NCI-H2107 (cell line): ENCODE data around the gene TADA3.

ENCODE experiments used
- DNase-seq: peaks from one replicate; lab custom pipeline; 2025; lab: John Stamatoyannopoulos, UW

Gene TADA3

GRCh38 chr3:9809615-9810432 is 17.6 kb upstream of the TADA3 start, which contains the start of gene TTLL3:
TSS of gene TTLL3 (plus strand) at chr3:9810262. CDS start at chr3:9810662, 400 bp downstream.
- DNase-seq = no peak

- no peak for DNase-seq
Observed at GRCh38 chr3:9809239-9809614, 17.0 kb upstream of the TADA3 start.

- DNase-seq = no peak
Observed at GRCh38 chr3:9808345-9809037, 16.2 kb upstream of the TADA3 start.

- DNase-seq = no peak
Observed at GRCh38 chr3:9807981-9808344, 15.7 kb upstream of the TADA3 start.

DNA sequence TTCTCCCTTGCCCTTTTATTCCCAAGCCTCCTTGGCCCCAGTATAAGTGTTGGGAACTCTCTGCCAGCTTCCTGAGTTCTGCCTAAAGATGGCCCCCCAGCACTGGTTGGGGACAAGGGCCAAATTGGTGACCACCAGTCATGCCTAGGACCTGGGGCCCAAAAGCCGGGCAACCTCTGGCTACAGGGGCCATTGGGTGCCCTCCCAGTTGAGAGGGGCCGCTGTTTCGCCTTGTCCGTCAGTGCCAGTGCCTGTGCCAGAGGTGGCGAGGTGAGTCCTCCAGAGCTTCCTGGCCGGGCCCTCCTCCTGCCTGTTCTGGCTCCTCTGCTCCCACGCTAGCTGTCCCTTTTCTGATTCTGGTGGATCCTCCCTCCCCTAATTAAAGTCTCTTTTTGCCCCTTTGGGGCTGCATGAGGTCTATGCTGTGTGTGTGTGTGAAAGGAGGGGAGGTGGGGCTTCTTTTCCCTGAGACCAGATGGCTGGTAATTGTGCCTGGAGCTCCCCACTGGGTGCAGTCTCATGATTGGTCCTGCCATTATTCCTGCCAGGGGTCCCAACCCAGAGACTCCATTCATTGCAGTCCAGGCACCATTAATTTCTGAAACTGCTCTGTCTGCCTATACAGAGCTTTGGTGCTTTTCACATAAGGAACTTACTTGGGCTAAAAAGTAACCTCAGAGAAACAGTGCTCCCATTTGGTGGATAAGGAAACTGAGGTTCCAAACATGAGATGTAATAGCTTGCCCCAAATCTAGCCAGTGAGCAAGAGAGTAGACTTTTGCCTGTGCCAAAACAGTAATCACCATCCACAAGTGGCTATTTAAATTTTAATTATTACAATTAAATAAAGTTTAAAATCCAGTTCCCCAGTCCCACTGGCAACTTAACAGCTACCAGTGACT is 14.7 kb upstream of the TADA3 start:
- DNase-seq = no peak

GRCh38 chr3:9806137-9806536 is 13.9 kb upstream of the TADA3 start:
- DNase-seq = no peak

- no peak for DNase-seq
Observed at GRCh38 chr3:9804996-9805395, 12.7 kb upstream of the TADA3 start.

DNA sequence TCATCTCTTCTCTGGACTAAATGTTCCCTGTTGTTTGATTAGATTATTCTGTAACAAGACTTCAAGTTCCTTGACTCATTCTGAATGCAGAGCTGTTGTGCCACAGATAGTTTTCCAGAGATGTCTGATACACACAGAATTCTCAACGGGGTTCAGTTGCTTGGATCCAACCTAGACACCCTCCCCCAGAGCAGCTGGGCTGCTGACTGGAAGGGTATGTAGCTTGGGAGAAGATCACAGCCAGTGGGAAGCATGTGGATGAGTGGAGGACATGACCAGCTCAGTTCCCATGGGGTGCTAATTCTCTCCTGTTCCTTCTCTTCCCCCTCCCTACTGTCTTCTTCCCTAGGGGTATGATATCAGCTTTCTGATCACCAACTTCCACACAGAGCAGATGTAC is 11.2 kb upstream of the TADA3 start:
- DNase-seq = no peak

- no peak for DNase-seq
Observed at GRCh38 chr3:9800529-9800928, 8.3 kb upstream of the TADA3 start.

- DNase-seq = no peak
Observed at GRCh38 chr3:9797196-9797945, 5.1 kb upstream of the TADA3 start.

DNA sequence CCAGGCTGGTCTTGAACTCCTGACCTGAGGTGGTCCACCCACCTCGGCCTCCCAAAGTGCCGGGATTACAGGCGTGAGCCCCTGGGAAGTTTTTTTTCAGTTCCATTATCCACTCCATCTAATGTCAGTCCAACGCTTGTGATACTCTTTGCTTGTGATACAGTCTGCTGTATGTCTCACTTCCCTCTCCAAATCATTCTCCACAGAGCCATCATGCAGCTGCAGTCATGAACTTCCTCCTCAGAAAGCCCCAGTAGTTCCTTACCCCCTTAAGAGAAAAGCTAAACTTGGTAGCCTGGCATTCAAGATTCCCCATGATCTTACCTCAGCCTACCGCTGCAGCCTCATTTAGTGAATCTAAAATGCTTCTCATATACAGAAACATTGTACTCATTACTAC is 2.9 kb upstream of the TADA3 start:
- no peak for DNase-seq

- DNase-seq = no peak
Observed at GRCh38 chr3:9794400-9794799, 2.1 kb upstream of the TADA3 start.

DNA sequence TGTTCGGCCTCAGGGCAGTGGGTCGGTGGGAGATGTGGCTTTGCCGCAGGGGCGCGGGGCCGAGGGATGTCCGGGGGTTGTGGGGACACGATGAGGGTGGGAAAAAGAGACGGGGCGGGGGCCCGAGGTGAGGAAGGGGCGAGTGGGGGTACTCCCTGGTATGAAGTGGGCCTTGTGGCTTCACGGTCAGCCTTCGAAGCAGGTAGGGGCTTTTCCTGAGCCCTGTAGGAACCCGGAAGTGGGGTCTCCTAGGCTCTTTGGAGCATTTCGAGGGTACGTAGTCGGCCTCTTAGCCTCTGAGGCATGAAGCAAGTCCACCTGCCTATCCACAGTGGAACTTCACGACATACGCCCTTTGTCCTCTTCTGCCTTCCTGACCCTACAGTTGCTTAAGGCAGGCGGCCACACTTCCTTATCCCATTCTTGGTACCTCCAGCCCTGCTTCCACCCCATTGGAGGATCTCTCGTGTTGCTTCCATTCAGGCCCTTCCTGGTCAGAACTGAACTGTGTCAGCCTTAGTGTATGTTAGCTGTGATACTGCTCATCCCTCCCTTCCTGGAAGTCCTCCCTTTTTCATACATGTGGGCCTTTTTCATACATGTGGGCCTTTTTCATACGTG is 998 bp upstream of the TADA3 start:
- no peak for DNase-seq

DNA sequence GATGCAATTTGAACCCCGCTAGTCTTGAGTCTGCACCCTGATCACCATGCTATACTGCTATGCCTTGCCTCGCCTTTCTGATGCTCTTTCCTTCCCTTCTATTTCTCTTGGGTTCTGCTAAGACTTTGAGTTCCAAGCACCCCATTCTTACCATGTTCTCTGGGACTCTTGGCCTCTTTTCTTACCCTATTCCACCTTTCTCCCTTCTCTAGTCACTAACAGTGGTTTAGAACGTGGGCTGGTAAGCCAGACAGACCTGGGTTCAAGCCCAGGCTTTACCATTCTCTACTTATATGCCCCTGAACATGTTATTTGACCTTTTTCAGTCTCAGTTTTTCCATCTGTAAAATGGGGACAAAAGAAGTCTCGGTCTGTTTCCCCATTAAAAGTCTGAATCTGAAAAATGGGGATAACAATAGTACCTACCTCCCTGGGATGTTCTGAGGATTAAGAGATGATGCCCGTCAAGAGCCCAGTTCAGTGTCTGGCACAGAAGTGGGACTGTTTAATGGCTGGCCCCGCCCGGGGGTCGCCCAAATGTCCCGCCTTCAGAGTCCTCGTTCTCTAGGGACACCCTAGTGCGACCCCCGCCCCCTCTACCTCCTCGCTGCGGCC is 376 bp downstream of the TADA3 start:
- no peak for DNase-seq

GRCh38 chr3:9791127-9791526 is 1.1 kb downstream of the TADA3 start:
- no peak for DNase-seq

DNA sequence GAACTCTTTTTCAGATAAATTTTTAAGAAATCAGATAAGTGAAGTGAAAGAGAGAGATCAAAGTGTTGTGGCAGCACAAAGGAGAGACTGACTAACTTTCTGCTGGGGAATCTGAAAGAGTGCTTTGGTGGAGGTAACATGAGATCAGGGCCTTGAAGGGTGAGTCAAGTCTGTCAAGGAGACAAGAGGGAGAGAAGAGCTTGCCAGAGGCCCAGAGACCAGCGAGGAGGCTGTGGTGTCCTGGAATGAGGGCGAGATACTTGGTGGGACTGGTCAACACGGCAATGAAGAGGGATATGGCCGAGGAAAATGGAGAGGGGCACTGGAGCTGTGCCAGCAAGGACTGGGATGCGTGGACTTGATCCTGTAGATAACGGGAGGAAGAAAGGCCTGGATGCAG is 4.6 kb downstream of the TADA3 start:
- DNase-seq = no peak

- no peak for DNase-seq
Observed at GRCh38 chr3:9786825-9787669, 5.2 kb downstream of the TADA3 start.

GRCh38 chr3:9786209-9786739 is 6.0 kb downstream of the TADA3 start:
- no peak for DNase-seq

GRCh38 chr3:9785602-9786001 is 6.7 kb downstream of the TADA3 start:
- DNase-seq = no peak

- DNase-seq = no peak
Observed at GRCh38 chr3:9784965-9785364, 7.3 kb downstream of the TADA3 start.
